Choroid plexus epithelial cell (primary cell): ENCODE measurements around the gene TMEM181.
A peak's percentile ranks its signal among the peaks of the same experiment; 100 is the strongest.

Source experiments
- DNase-seq: peaks from one replicate; pipeline ENCODE4 v3.0.0-alpha.2; 2010; ENCODE audit warnings: low read depth
- H3K4me3 ChIP-seq: 2 replicates; pipeline ENCODE4 v1.5.1; 2011; ENCODE audit warnings: low read depth, mild to moderate bottlenecking, control low read depth, low read length, moderate library complexity
- TF ChIP-seq, protein P1 (sequence below): conservative IDR thresholded peaks from 2 replicates; pipeline ENCODE4 v1.5.1; 2011; ENCODE audit warnings: low read depth, mild to moderate bottlenecking, control low read depth, inconsistent platforms, low read length, moderate library complexity

TMEM181 gene

DNA sequence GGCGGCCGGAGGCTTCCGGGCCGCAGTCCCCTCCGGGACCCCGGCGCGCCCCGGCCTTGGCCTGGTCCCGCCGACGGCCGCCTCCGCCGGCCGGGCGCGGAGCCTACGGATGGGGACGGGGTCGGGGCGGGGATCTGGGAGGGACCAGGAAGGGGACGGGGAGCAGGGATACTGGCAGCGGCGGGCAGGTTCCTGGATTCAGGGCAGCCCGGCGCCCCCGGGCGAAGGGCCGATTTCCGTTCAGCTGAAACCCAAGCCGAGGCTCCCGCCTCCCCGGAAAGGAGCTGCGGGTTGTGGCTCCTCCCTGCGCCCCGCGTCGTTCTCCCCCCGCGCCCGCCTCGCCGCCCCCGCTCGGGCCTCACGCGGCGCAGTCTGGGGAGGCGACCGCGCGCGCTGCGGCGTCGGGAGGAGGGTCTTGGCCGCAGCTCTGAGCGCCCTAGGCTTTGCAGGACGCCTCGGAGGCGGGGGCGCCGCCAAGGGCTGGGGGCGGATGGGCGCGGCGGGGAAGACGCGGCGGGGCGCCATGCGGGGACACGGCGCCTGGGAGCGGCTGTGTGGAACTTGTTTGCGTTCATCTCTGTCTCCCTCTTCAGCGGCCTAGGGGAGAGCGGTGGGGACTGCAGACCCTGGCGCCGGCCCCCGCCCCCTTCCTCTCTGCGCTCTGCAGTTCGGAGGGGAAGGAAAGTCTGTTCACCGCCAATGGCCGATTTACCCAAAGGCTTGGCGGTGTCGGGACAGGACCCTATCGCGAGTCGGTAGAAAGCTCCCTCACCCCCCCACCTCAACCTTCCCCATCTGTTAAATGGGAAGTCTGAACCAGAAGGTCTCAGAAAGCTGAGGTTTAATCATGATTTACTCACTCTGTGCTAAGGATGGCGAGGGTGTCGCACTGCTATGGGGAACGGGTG is 22.7 kb upstream of the TMEM181 start:
- H3K4me3 ChIP-seq, result peak overlapping the region; percentile 57
- TF ChIP-seq, protein P1, sequence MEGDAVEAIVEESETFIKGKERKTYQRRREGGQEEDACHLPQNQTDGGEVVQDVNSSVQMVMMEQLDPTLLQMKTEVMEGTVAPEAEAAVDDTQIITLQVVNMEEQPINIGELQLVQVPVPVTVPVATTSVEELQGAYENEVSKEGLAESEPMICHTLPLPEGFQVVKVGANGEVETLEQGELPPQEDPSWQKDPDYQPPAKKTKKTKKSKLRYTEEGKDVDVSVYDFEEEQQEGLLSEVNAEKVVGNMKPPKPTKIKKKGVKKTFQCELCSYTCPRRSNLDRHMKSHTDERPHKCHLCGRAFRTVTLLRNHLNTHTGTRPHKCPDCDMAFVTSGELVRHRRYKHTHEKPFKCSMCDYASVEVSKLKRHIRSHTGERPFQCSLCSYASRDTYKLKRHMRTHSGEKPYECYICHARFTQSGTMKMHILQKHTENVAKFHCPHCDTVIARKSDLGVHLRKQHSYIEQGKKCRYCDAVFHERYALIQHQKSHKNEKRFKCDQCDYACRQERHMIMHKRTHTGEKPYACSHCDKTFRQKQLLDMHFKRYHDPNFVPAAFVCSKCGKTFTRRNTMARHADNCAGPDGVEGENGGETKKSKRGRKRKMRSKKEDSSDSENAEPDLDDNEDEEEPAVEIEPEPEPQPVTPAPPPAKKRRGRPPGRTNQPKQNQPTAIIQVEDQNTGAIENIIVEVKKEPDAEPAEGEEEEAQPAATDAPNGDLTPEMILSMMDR, result no peak
- no peak for DNase-seq

DNA sequence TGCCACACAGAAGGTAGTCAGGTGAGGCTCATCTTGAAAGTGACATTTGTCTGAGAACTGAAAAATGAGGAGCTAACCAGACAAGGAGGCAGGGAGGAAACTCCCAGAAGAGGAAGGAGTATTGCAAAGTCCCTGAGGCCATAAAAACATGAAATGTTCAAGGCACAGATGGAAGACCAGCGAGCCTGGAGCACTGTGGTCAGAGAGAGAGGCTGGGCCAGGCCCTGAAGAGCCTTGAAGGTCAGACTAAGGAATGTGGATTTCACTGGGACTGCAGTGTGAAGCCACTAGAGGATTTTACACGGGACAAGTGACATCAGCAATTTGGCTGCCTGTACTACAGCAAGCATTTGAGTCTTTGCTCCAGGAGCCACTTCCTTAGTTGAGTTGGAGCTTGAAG is 21.1 kb upstream of the TMEM181 start:
- H3K4me3 ChIP-seq, result no peak overlapping the region
- DNase-seq, result no peak
- TF ChIP-seq, protein P1, result no peak

DNA sequence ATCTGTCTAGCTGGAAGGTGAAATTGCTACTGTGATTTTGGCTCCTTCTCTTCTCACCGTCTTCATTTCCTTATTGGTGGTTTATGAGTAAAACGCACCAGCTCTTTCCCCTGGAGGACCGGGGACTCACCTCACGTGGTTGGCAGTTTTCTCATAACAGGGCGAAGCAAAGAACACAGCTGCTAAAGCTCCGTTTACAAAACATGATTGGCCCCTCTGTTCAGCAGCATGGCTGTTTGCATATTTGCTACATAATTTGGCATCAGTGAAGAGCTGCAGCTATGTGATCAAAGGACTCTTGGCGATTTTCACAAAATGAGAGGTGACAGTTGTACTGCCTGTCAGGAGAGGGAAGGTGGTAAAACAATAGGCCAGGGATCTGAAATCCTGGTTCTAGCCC is 20.5 kb upstream of the TMEM181 start:
- no peak overlapping the region for H3K4me3 ChIP-seq
- DNase-seq, result no peak
- TF ChIP-seq, protein P1, result no peak

DNA sequence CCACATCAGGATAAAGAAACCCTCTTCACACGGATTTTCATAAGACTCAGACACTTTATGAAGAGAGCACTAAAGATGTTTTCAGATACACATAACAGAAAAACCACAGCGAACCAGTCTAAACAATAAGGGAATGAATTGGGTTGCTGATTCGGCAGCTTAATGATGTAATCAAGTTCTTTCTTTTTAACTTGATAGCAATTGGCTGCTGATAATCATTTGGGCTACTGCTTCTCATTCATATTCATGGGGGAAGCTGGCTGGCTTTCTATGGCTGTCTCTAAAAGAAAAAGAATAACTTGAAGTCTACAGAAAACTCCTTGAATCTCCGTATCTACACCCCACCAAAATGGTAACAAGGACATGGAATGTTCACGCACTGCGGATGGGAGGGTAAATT is 20.0 kb upstream of the TMEM181 start:
- no peak for DNase-seq
- no peak overlapping the region for H3K4me3 ChIP-seq
- TF ChIP-seq, protein P1, result no peak

DNA sequence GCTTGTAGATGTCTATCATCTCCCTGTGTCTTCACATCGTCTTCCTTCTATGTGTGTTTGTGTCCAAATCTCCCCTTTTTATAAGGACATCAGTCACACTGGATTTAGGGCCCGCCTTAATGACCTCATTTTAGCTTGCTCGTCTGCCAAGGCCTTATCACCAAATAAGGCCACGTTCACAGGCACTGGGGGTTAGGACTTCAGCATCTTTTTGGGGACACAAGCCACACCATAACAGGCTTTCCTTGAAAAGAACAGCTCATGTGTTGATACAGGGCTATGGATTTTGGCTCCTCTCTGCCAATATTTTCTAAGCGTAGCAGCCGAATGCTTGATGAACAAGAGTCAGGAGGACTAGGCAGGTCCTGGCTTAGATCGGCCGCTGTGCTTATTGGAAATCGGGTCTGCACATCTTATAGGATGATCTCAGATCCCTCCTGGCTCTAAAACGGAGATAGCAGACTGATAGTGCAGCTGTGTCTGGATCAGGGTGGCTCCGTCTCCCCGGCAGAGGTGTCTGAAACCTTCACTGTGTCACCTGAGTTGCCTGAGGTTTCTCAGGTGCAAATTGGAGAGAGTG is 16.2 kb upstream of the TMEM181 start:
- DNase-seq, result no peak
- no peak overlapping the region for H3K4me3 ChIP-seq
- TF ChIP-seq, protein P1, result no peak

DNA sequence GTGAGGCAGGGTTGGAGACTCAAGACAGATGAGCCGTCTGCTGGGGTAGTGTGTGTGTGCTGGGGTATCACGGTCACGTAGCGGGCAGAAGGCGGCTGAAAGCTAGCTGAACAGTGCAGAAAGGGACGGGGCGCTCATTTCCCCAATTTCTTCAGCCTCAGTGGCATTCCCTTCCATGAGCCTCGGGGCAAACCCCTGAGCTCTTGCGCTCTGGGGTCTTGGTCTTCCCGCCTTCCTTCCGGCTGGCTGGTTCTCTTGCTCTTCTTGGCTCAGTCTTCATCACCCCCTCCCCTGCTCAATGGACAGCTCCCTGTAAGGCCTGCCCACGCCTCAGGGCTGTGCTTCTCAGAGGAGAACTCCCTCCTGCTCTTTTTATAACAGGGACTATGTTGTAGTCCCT is 15.5 kb upstream of the TMEM181 start:
- H3K4me3 ChIP-seq, result no peak overlapping the region
- no peak for DNase-seq
- TF ChIP-seq, protein P1, result no peak
